ENCODE results near the gene SMAD6. TPM values are rescaled to one million over a fixed set of nuclear protein-coding genes. Genes with fewer than 3 reads are reported as not detected.

Gene SMAD6
- total RNA-seq, 2 experiments from 2014 or later: 0.25 to 0.41 TPM

GRCh38 chr15:66763186-66764071 lies 61.4 kb downstream of the SMAD6 start:
- H3K4me1 Mint-ChIP-seq (ENCODE audit: low read depth): peaks cover 4% of the 10 kb centered on the region
- H3K27me3 Mint-ChIP-seq: peaks cover 28% of the 10 kb centered on the region
- ChIA-PET CTCF (no interaction called here), POLR2A (no interaction called here)
- DNase-seq (no peak), ATAC-seq (no peak)
- no peak overlapping the region for H3K27ac Mint-ChIP-seq
- no peaks in the 10 kb centered on the region for H3K36me3 Mint-ChIP-seq (ENCODE audit: low read depth)
- TF ChIP-seq CTCF (IDR thresholded peaks at IDR 0.05): no peak
- intact Hi-C loops (cut with micrococcal nuclease): no loop called here
- no peaks in the 10 kb centered on the region for H3K9me3 Mint-ChIP-seq
- H3K4me3 Mint-ChIP-seq: no peak overlapping the region

- peaks cover 4% of the 10 kb centered on the region for H3K4me1 Mint-ChIP-seq (ENCODE audit: low read depth)
- H3K4me3 Mint-ChIP-seq: no peak overlapping the region
- H3K9me3 Mint-ChIP-seq: no peaks in the 10 kb centered on the region
- CTCF ChIA-PET: interaction anchor here (1.4 kb wide), 1 partner anchor 25 kb away, joined by 3 read pairs; no protein-coding TSS in a partner anchor
- DNase-seq (no peak), ATAC-seq (no peak)
- no peak overlapping the region for H3K27ac Mint-ChIP-seq
- intact Hi-C loops (cut with micrococcal nuclease): no loop called here
- POLR2A ChIA-PET: no interaction called here
- no peak for TF ChIP-seq CTCF (IDR thresholded peaks at IDR 0.05)
- no peaks in the 10 kb centered on the region for H3K36me3 Mint-ChIP-seq (ENCODE audit: low read depth)
- H3K27me3 Mint-ChIP-seq: peaks cover 28% of the 10 kb centered on the region
Measured at GRCh38 chr15:66764072-66764786, 62.2 kb downstream of the SMAD6 start.

GRCh38 chr15:66765478-66766281 lies 63.6 kb downstream of the SMAD6 start:
- CTCF ChIA-PET: interaction anchor here (0.9 to 1.4 kb wide), 2 partner anchors 10 to 24 kb away, joined by 3 read pairs; no protein-coding TSS in a partner anchor
- TF ChIP-seq CTCF (IDR thresholded peaks at IDR 0.05): no peak
- no peak overlapping the region for H3K4me3 Mint-ChIP-seq
- intact Hi-C loops (cut with micrococcal nuclease): no loop called here
- H3K27me3 Mint-ChIP-seq: peaks cover 28% of the 10 kb centered on the region
- H3K27ac Mint-ChIP-seq: no peak overlapping the region
- peaks cover 4% of the 10 kb centered on the region for H3K4me1 Mint-ChIP-seq (ENCODE audit: low read depth)
- no peaks in the 10 kb centered on the region for H3K36me3 Mint-ChIP-seq (ENCODE audit: low read depth)
- no peaks in the 10 kb centered on the region for H3K9me3 Mint-ChIP-seq
- DNase-seq (no peak), ATAC-seq (no peak)
- POLR2A ChIA-PET: no interaction called here

- ChIA-PET POLR2A (no interaction called here), CTCF (interaction anchor here (0.9 to 3.2 kb wide), 3 partner anchors 9 to 148 kb away, joined by 3 to 12 read pairs (median 3); no protein-coding TSS in a partner anchor)
- Mint-ChIP-seq H3K27ac (no peak overlapping the region), H3K4me3 (no peak overlapping the region), H3K9me3 (no peaks in the 10 kb centered on the region), H3K4me1 (ENCODE audit: low read depth) (peaks cover 4% of the 10 kb centered on the region), H3K27me3 (peaks cover 28% of the 10 kb centered on the region), H3K36me3 (ENCODE audit: low read depth) (no peaks in the 10 kb centered on the region)
- DNase-seq (no peak), ATAC-seq (no peak)
- intact Hi-C loops (cut with micrococcal nuclease): no loop called here
- no peak for TF ChIP-seq CTCF (IDR thresholded peaks at IDR 0.05)
Measured at GRCh38 chr15:66766282-66767230, 64.5 kb downstream of the SMAD6 start.

Data from activated CD8-positive, alpha-beta T cell treated with anti-CD3 and anti-CD28 coated beads for 36 hours (primary cell).